IMR-90 (cell line): ENCODE results near the gene FKBP11. TPM values are rescaled to one million over a fixed set of nuclear protein-coding genes. Genes with fewer than 3 reads are reported as not detected.

ENCODE experiments used
- ATAC-seq: fragments of 200-7000 bp; cut with Tn5 transposase; 2 replicates; pipeline ENCODE4 v1.9.1; 2020; ENCODE audit warnings: low read depth, mild to moderate bottlenecking, moderate library complexity
- BruUV-seq: library from RNA; stranded (reverse); fragments of 400-500 nt; replicated peaks from 2 replicates; lab custom pipeline; 2021; lab: Mats Ljungman, UMichigan
- CTCF ChIA-PET: fragments of 300-600 bp; formaldehyde crosslinking; extraction: SDS; loops from one replicate; lab custom pipeline; 2021; ENCODE audit warnings: antibody characterized with exemption; lab: Yijun Ruan, JAX
- POLR2A ChIA-PET: fragments of 300-600 bp; sonication (Branson Sonifier 250); formaldehyde crosslinking; loops from one replicate; lab custom pipeline; 2022; ENCODE audit warnings: antibody characterized with exemption; ENCODE audit not compliant: unreplicated experiment; lab: Charles Lee
- DNase-seq: peaks from one replicate; pipeline ENCODE4 v3.0.0; 2013
- H2AFZ ChIP-seq: replicated peaks from 2 replicates; pipeline ENCODE3; 2013; ENCODE audit warnings: low read length, mild to moderate bottlenecking; ENCODE audit not compliant: poor library complexity
- H2AK5ac ChIP-seq: 2 replicates; pipeline ENCODE4 v1.6.1; 2013; ENCODE audit warnings: low read depth, low read length, inconsistent platforms
- H2AK9ac ChIP-seq: replicated peaks from 2 replicates; pipeline ENCODE3; 2013; ENCODE audit warnings: mild to moderate bottlenecking, low read depth, low read length, moderate library complexity; ENCODE audit not compliant: poor library complexity
- H2BK120ac ChIP-seq: 2 replicates; pipeline ENCODE4 v1.6.1; 2013; ENCODE audit warnings: low read depth, low read length, inconsistent platforms
- H2BK15ac ChIP-seq: 3 replicates; pipeline ENCODE4 v1.6.1; 2013; ENCODE audit warnings: low read depth, low read length, inconsistent platforms
- H2BK20ac ChIP-seq: 2 replicates; pipeline ENCODE4 v1.6.1; 2013; ENCODE audit warnings: low read depth, mild to moderate bottlenecking, inconsistent platforms, low read length, moderate library complexity
- H2BK5ac ChIP-seq: 2 replicates; pipeline ENCODE4 v1.6.1; 2013; ENCODE audit warnings: mild to moderate bottlenecking, low read depth, low read length, inconsistent platforms; ENCODE audit not compliant: poor library complexity, severe bottlenecking
- H3K14ac ChIP-seq: replicated peaks from 2 replicates; pipeline ENCODE4 v1.6.1; 2013; ENCODE audit warnings: low read depth, low read length, inconsistent platforms
- H3K18ac ChIP-seq: 2 replicates; pipeline ENCODE4 v1.6.1; 2013; ENCODE audit warnings: low read depth, low read length, control low read depth
- H3K23ac ChIP-seq: 2 replicates; pipeline ENCODE4 v1.6.1; 2013; ENCODE audit warnings: low read depth, low read length, inconsistent platforms
- H3K27ac ChIP-seq: 2 replicates; pipeline ENCODE4 v1.5.1; 2013; ENCODE audit warnings: mild to moderate bottlenecking, control low read depth, low read length; ENCODE audit not compliant: insufficient read depth
- H3K27me3 ChIP-seq: 2 replicates; pipeline ENCODE4 v1.6.1; 2013; ENCODE audit warnings: low read length; ENCODE audit not compliant: control insufficient read depth, insufficient read depth
- H3K36me3 ChIP-seq: 2 replicates; pipeline ENCODE4 v1.6.1; 2013; ENCODE audit warnings: low read length, mixed read lengths; ENCODE audit not compliant: control insufficient read depth, insufficient read depth
- H3K4ac ChIP-seq: 2 replicates; pipeline ENCODE4 v1.6.1; 2013; ENCODE audit warnings: low read depth, low read length, inconsistent platforms
- H3K4me1 ChIP-seq: 2 replicates; pipeline ENCODE4 v1.6.1; 2013; ENCODE audit warnings: low read length, mixed read lengths; ENCODE audit not compliant: control insufficient read depth, insufficient read depth
- H3K4me2 ChIP-seq: 2 replicates; pipeline ENCODE4 v1.6.1; 2013; ENCODE audit warnings: low read depth, mild to moderate bottlenecking, control low read depth, low read length, moderate library complexity
- H3K4me3 ChIP-seq: 2 replicates; pipeline ENCODE4 v1.5.1; 2013; ENCODE audit warnings: low read depth, mild to moderate bottlenecking, control low read depth, low read length, moderate library complexity; ENCODE audit not compliant: insufficient read depth
- H3K56ac ChIP-seq: 2 replicates; pipeline ENCODE4 v1.6.1; 2013; ENCODE audit warnings: low read length, inconsistent platforms; ENCODE audit not compliant: insufficient read depth; ENCODE audit errors: extremely low read depth
- H3K79me1 ChIP-seq, 2 experiments: 2 replicates each; pipeline ENCODE4 v1.6.1; 2013; ENCODE audit warnings: low read length in 2 of 2, inconsistent platforms in 1 of 2, low read depth in 1 of 2
- H3K9ac ChIP-seq: 2 replicates; pipeline ENCODE4 v1.6.1; 2013; ENCODE audit warnings: low read depth, low read length, control low read depth
- H3K9me1 ChIP-seq: 2 replicates; pipeline ENCODE4 v1.6.1; 2013; ENCODE audit warnings: low read length, inconsistent platforms; ENCODE audit not compliant: insufficient read depth
- H3K9me3 ChIP-seq: 2 replicates; pipeline ENCODE4 v1.6.1; 2013; ENCODE audit warnings: low read length; ENCODE audit not compliant: control insufficient read depth, insufficient read depth
- H4K20me1 ChIP-seq: 2 replicates; pipeline ENCODE4 v1.6.1; 2013; ENCODE audit warnings: low read length, inconsistent platforms; ENCODE audit not compliant: insufficient read depth
- H4K5ac ChIP-seq: 2 replicates; pipeline ENCODE4 v1.6.1; 2013; ENCODE audit warnings: mild to moderate bottlenecking, low read depth, low read length, control low read depth
- H4K8ac ChIP-seq, 2 experiments: 2 replicates each; pipeline ENCODE4 v1.6.1; 2013; ENCODE audit warnings: low read depth in 2 of 2, low read length in 2 of 2, control low read depth in 1 of 2, inconsistent platforms in 1 of 2
- H4K91ac ChIP-seq: 2 replicates; pipeline ENCODE4 v1.6.1; 2013; ENCODE audit warnings: low read depth, low read length, inconsistent platforms; ENCODE audit not compliant: insufficient read depth
- BHLHE40 ChIP-seq: fragments of 150-350 bp; IDR thresholded peaks from 2 replicates; pipeline ENCODE4 v1.6.1; 2016; ENCODE audit warnings: mild to moderate bottlenecking, low read depth, low read length
- CHD1 ChIP-seq: IDR thresholded peaks from 2 replicates; pipeline ENCODE4 v1.6.1; 2012; ENCODE audit warnings: low read depth, low read length, improper control_type of control experiment
- CTCF ChIP-seq: conservative IDR thresholded peaks from 2 replicates; pipeline ENCODE4 v1.5.1; 2012; ENCODE audit warnings: mild to moderate bottlenecking, low read depth, low read length, improper control_type of control experiment
- MAFK ChIP-seq: IDR thresholded peaks from 2 replicates; pipeline ENCODE4 v1.6.1; 2012; ENCODE audit warnings: low read depth, low read length, improper control_type of control experiment
- MAZ ChIP-seq: IDR thresholded peaks from 2 replicates; pipeline ENCODE4 v1.6.1; 2012; ENCODE audit warnings: low read depth, mild to moderate bottlenecking, low read length, improper control_type of control experiment, moderate library complexity, borderline replicate concordance
- NFE2L2 ChIP-seq: fragments of 150-350 bp; IDR thresholded peaks from 2 replicates; pipeline ENCODE4 v1.6.1; 2016; ENCODE audit warnings: low read depth, mild to moderate bottlenecking, low read length
- RCOR1 ChIP-seq: IDR thresholded peaks from 2 replicates; pipeline ENCODE4 v1.6.1; 2012; ENCODE audit warnings: mild to moderate bottlenecking, low read length, improper control_type of control experiment; ENCODE audit not compliant: insufficient replicate concordance
- WGBS, 2 experiments: methylation state at CpG; one replicate each; pipeline versions ENCODE4 v1.1.5 to v1.1.7; 2013; ENCODE audit warnings: missing lambda C conversion rate in 2 of 2; ENCODE audit not compliant: insufficient read length in 1 of 2; ENCODE audit errors: extremely low coverage in 2 of 2; 5-methylcytosine and 5-hydroxymethylcytosine counted together
- dilution Hi-C: fragments of 300-500 bp; cut with HindIII; formaldehyde crosslinking; loops from one replicate; pipeline ENCODE4 v1.14.3; 2018; ENCODE audit warnings: low sequenced_read_pairs; ENCODE audit not compliant: unreplicated experiment
- in situ Hi-C: fragments of 300-500 bp; cut with MboI; formaldehyde crosslinking; loops from 3 replicates; pipeline ENCODE4 v1.14.3; 2019; ENCODE audit warnings: low sequenced_read_pairs, inconsistent platforms, mixed read lengths
- intact Hi-C: fragments of 100-400 bp; cut with micrococcal nuclease; formaldehyde crosslinking; loops from 2 replicates; pipeline ENCODE4 v1.10.0; 2022
- polyA plus RNA-seq, 3 experiments: library from polyadenylated mRNA; depleted of rRNA; stranded (reverse); fragments of >200 nt; gene quantifications; 2 replicates each; pipeline ENCODE4 v1.2.3, GENCODE V29; 2012; ENCODE audit warnings: low replicate concordance in 1 of 3
- total RNA-seq: library from RNA; depleted of rRNA; stranded (reverse); fragments of >200 nt; gene quantifications from 2 replicates; pipeline ENCODE4 v1.2.3, GENCODE V29; 2012
- TF ChIP-seq, protein P1 (sequence below): fragments of 150-350 bp; IDR thresholded peaks from 2 replicates; pipeline ENCODE4 v1.6.1; 2016; ENCODE audit warnings: low read depth, mild to moderate bottlenecking, low read length, moderate library complexity, borderline replicate concordance

The FKBP11 gene
- total and polyA plus RNA-seq, 2 of the 4 experiments (the other 2 are of a cell fraction): 5.0 to 40.0 TPM

- POLR2A ChIA-PET: interaction anchor here (0.6 kb wide), 1 partner anchor 1222 kb away, joined by 4 read pairs; no protein-coding TSS in a partner anchor
- no peak overlapping the region for H3K4ac ChIP-seq
These were observed 5.2 kb upstream of the FKBP11 start for GRCh38 chr12:48930475-48930874.

More at GRCh38 chr12:48930475-48930874, 5.2 kb upstream of the FKBP11 start:
- Histone ChIP-seq H2BK20ac (no peak overlapping the region), H3K4me3 (no peak overlapping the region), H3K18ac (no peak overlapping the region), H4K5ac (no peak overlapping the region), H3K27me3 (no peaks in the 10 kb centered on the region), H2BK15ac (no peak overlapping the region), H2BK5ac (no peak overlapping the region), H3K14ac (no peak overlapping the region), H3K9me1 (peaks cover 24% of the 10 kb centered on the region), H3K79me1 (peaks cover 21 to 54% of the 10 kb centered on the region in 2 experiments), H2BK120ac (no peak overlapping the region), H2AK9ac (no peak overlapping the region), H3K4me2 (no peak overlapping the region), H4K8ac (no peak overlapping the region), H3K9ac (no peak overlapping the region), H3K4me1 (peaks cover 26% of the 10 kb centered on the region), H4K91ac (no peak overlapping the region), H3K56ac (no peak overlapping the region), H4K20me1 (peaks cover 31% of the 10 kb centered on the region), H3K27ac (no peak overlapping the region), H3K9me3 (no peaks in the 10 kb centered on the region), H2AFZ (no peak overlapping the region), H3K23ac (no peak overlapping the region), H2AK5ac (no peak overlapping the region), H3K36me3 (peaks cover 29% of the 10 kb centered on the region)
- WGBS, 2 experiments: 58% methylated on average over 2 of the region's 4 CpGs; no CpG with 5 or more reads in 1 of the 2 experiments
- DNase-seq (no peak), ATAC-seq (no peak)
- CTCF ChIA-PET: interaction anchor here (1.3 kb wide), 1 partner anchor 78 kb away, joined by 3 read pairs; no protein-coding TSS in a partner anchor
- no TSS peak for BruUV-seq
- in situ Hi-C loops: no loop called here
- TF ChIP-seq MAZ (no peak), NFE2L2 (no peak), BHLHE40 (no peak), CHD1 (no peak), RCOR1 (no peak), CTCF (no peak), MAFK (no peak)
- TF ChIP-seq, protein P1, sequence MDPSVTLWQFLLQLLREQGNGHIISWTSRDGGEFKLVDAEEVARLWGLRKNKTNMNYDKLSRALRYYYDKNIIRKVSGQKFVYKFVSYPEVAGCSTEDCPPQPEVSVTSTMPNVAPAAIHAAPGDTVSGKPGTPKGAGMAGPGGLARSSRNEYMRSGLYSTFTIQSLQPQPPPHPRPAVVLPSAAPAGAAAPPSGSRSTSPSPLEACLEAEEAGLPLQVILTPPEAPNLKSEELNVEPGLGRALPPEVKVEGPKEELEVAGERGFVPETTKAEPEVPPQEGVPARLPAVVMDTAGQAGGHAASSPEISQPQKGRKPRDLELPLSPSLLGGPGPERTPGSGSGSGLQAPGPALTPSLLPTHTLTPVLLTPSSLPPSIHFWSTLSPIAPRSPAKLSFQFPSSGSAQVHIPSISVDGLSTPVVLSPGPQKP: no peak
- dilution Hi-C loops: no loop called here
- intact Hi-C loops: no loop called here
